Measurements from ENCODE around the gene SIT1.

The SIT1 gene

DNA sequence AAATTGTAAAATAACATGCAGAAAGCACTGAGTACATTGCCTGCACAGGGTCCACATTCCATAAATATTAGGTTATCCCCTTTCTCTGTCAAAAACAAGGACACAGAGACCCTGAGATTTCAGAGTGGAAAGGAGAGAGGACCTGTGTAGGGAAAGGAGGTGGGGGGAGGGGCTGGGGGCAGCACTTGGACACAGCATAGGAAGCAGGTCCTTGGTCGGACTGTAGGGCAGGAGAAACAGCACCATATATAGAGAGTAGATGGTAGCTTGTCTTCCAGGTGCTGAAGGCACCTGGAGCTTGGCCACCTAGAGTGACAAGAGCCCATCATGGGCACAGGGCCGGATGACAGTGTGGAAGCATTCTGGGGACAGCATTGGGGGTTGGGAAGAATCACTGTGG, 36.6 kb upstream of the SIT1 start:
- no peaks in the 10 kb centered on the region for H3K36me3 Mint-ChIP-seq
- H3K4me3 Mint-ChIP-seq, result no peak overlapping the region
- no peaks in the 10 kb centered on the region for H3K27me3 Mint-ChIP-seq
- H3K4me1 Mint-ChIP-seq (ENCODE audit: low read depth), result peaks cover 24% of the 10 kb centered on the region
- H3K9me3 Mint-ChIP-seq (ENCODE audit: low read depth), result no peaks in the 10 kb centered on the region
- no peak overlapping the region for H3K27ac Mint-ChIP-seq

- H3K27me3 Mint-ChIP-seq, result no peaks in the 10 kb centered on the region
- no peaks in the 10 kb centered on the region for H3K9me3 Mint-ChIP-seq (ENCODE audit: low read depth)
- peaks cover 21% of the 10 kb centered on the region for H3K4me1 Mint-ChIP-seq (ENCODE audit: low read depth)
- H3K36me3 Mint-ChIP-seq, result no peaks in the 10 kb centered on the region
- H3K4me3 Mint-ChIP-seq, result no peak overlapping the region
- H3K27ac Mint-ChIP-seq, result no peak overlapping the region
These were observed 35.8 kb upstream of the SIT1 start for GRCh38 chr9:35686222-35687203.

- no peak overlapping the region for H3K27ac Mint-ChIP-seq
- no peaks in the 10 kb centered on the region for H3K9me3 Mint-ChIP-seq (ENCODE audit: low read depth)
- no peaks in the 10 kb centered on the region for H3K36me3 Mint-ChIP-seq
- H3K27me3 Mint-ChIP-seq, result no peaks in the 10 kb centered on the region
- no peak overlapping the region for H3K4me3 Mint-ChIP-seq
- H3K4me1 Mint-ChIP-seq (ENCODE audit: low read depth), result peaks cover 16% of the 10 kb centered on the region
These were observed 34.8 kb upstream of the SIT1 start for GRCh38 chr9:35685506-35685905.

DNA sequence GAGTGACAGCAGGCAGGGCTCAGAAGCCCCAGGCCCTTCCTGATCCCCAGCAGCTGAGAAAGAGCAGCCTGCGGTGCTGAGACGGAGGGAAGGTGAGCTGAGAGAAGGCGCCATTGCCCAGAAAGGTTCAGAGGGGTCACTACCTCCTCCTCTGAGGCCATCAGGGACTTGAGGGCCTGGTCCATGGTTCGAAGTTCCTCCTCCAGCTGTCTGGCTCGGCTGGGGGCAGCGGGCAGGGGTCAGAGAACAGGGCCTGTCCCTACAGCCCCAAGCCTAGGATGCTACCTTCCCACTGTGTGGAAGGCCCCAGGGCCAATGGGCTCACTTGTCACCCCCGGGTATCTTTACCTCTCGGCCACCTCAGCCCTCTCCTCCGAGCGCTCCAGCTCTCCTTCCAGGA, 34.2 kb upstream of the SIT1 start:
- H3K4me1 Mint-ChIP-seq (ENCODE audit: low read depth), result peaks cover 15% of the 10 kb centered on the region
- no peaks in the 10 kb centered on the region for H3K9me3 Mint-ChIP-seq (ENCODE audit: low read depth)
- H3K36me3 Mint-ChIP-seq, result no peaks in the 10 kb centered on the region
- H3K27ac Mint-ChIP-seq, result no peak overlapping the region
- no peaks in the 10 kb centered on the region for H3K27me3 Mint-ChIP-seq
- no peak overlapping the region for H3K4me3 Mint-ChIP-seq

GRCh38 chr9:35683323-35683722, 32.6 kb upstream of the SIT1 start:
- H3K36me3 Mint-ChIP-seq, result no peaks in the 10 kb centered on the region
- H3K4me3 Mint-ChIP-seq, result no peak overlapping the region
- peaks cover 7% of the 10 kb centered on the region for H3K4me1 Mint-ChIP-seq (ENCODE audit: low read depth)
- no peak overlapping the region for H3K27ac Mint-ChIP-seq
- H3K9me3 Mint-ChIP-seq (ENCODE audit: low read depth), result no peaks in the 10 kb centered on the region
- H3K27me3 Mint-ChIP-seq, result no peaks in the 10 kb centered on the region

- no peaks in the 10 kb centered on the region for H3K27me3 Mint-ChIP-seq
- H3K4me1 Mint-ChIP-seq (ENCODE audit: low read depth), result peaks cover 3% of the 10 kb centered on the region
These were observed 32.0 kb upstream of the SIT1 start for GRCh38 chr9:35682520-35683315.

GRCh38 chr9:35682051-35682450, 31.3 kb upstream of the SIT1 start:
- Mint-ChIP-seq H3K36me3 (no peaks in the 10 kb centered on the region), H3K27me3 (no peaks in the 10 kb centered on the region), H3K4me1 (ENCODE audit: low read depth) (no peaks in the 10 kb centered on the region), H3K9me3 (ENCODE audit: low read depth) (no peaks in the 10 kb centered on the region), H3K27ac (no peak overlapping the region), H3K4me3 (no peak overlapping the region)

More at GRCh38 chr9:35682520-35683315, 32.0 kb upstream of the SIT1 start:
- no peaks in the 10 kb centered on the region for H3K36me3 Mint-ChIP-seq
- no peak overlapping the region for H3K27ac Mint-ChIP-seq
- H3K9me3 Mint-ChIP-seq (ENCODE audit: low read depth), result no peaks in the 10 kb centered on the region
- no peak overlapping the region for H3K4me3 Mint-ChIP-seq

GRCh38 chr9:35681341-35682002, 30.7 kb upstream of the SIT1 start:
- Mint-ChIP-seq H3K36me3 (no peaks in the 10 kb centered on the region), H3K4me1 (ENCODE audit: low read depth) (peaks cover 2% of the 10 kb centered on the region), H3K4me3 (no peak overlapping the region), H3K9me3 (ENCODE audit: low read depth) (no peaks in the 10 kb centered on the region), H3K27ac (no peak overlapping the region), H3K27me3 (no peaks in the 10 kb centered on the region)

DNA sequence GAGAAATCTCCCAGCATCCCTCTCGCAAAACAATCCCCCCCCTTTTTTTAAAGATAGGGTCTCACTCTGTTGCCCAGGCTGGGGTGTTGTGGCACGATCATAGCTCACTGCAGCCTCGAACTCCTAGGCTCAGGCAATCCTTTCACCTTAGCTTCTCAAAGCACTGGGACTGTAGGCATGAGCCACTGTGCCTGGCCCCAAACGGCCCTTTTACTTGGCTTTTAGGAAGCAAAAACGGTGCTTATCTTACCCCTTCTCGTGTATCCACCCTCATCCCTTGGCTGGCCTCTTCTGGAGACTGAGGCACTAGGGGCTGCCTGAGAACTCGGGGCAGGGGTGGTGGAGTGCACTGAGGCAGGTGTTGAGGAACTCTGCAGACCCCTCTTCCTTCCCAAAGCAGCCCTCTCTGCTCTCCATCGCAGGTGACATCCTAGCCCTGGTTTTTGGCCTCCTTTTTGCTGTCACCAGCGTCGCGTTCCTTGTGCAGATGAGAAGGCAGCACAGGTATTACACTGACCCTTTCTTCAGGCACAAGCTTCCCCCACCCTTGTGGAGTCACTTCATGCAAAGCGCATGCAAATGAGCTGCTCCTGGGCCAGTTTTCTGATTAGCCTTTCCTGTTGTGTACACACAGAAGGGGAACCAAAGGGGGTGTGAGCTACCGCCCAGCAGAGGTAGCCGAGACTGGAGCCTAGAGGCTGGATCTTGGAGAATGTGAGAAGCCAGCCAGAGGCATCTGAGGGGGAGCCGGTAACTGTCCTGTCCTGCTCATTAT, 29.8 kb upstream of the SIT1 start:
- Mint-ChIP-seq H3K36me3 (no peaks in the 10 kb centered on the region), H3K27me3 (no peaks in the 10 kb centered on the region), H3K27ac (no peak overlapping the region), H3K4me3 (no peak overlapping the region), H3K9me3 (ENCODE audit: low read depth) (no peaks in the 10 kb centered on the region), H3K4me1 (ENCODE audit: low read depth) (peaks cover 5% of the 10 kb centered on the region)

GRCh38 chr9:35679766-35680330, 29.1 kb upstream of the SIT1 start:
- H3K4me3 Mint-ChIP-seq, result no peak overlapping the region
- peaks cover 5% of the 10 kb centered on the region for H3K4me1 Mint-ChIP-seq (ENCODE audit: low read depth)
- H3K27me3 Mint-ChIP-seq, result no peaks in the 10 kb centered on the region
- no peak overlapping the region for H3K27ac Mint-ChIP-seq
- no peaks in the 10 kb centered on the region for H3K36me3 Mint-ChIP-seq
- no peaks in the 10 kb centered on the region for H3K9me3 Mint-ChIP-seq (ENCODE audit: low read depth)

GRCh38 chr9:35679091-35679490, 28.4 kb upstream of the SIT1 start:
- Mint-ChIP-seq H3K27ac (no peak overlapping the region), H3K4me3 (no peak overlapping the region), H3K27me3 (no peaks in the 10 kb centered on the region), H3K4me1 (ENCODE audit: low read depth) (peaks cover 10% of the 10 kb centered on the region), H3K36me3 (no peaks in the 10 kb centered on the region), H3K9me3 (ENCODE audit: low read depth) (no peaks in the 10 kb centered on the region)

DNA sequence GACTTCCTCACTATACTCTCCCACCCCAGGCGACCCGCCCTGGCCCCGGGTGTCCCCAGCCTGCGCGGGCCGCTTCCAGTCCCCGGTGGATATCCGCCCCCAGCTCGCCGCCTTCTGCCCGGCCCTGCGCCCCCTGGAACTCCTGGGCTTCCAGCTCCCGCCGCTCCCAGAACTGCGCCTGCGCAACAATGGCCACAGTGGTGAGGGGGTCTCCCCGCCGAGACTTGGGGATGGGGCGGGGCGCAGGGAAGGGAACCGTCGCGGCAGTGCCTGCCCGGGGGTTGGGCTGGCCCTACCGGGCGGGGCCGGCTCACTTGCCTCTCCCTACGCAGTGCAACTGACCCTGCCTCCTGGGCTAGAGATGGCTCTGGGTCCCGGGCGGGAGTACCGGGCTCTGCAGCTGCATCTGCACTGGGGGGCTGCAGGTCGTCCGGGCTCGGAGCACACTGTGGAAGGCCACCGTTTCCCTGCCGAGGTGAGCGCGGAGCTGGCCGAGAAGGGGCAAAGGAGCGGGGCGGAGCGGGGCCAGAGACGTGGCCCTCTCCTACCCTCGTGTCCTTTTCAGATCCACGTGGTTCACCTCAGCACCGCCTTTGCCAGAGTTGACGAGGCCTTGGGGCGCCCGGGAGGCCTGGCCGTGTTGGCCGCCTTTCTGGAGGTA, 25.1 kb upstream of the SIT1 start:
- Mint-ChIP-seq H3K4me1 (ENCODE audit: low read depth) (peaks cover 10% of the 10 kb centered on the region), H3K9me3 (ENCODE audit: low read depth) (no peaks in the 10 kb centered on the region), H3K27me3 (no peaks in the 10 kb centered on the region), H3K36me3 (no peaks in the 10 kb centered on the region), H3K4me3 (peak overlapping the region; percentile 85), H3K27ac (no peak overlapping the region)

DNA sequence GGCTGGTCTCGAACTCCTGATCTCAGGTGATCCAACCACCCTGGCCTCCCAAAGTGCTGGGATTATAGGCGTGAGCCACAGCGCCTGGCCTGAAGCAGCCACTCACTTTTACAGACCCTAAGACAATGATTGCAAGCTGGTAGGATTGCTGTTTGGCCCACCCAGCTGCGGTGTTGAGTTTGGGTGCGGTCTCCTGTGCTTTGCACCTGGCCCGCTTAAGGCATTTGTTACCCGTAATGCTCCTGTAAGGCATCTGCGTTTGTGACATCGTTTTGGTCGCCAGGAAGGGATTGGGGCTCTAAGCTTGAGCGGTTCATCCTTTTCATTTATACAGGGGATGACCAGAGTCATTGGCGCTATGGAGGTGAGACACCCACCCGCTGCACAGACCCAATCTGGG, 24.5 kb upstream of the SIT1 start:
- H3K9me3 Mint-ChIP-seq (ENCODE audit: low read depth), result no peaks in the 10 kb centered on the region
- no peaks in the 10 kb centered on the region for H3K27me3 Mint-ChIP-seq
- peak overlapping the region; percentile 77 for H3K4me3 Mint-ChIP-seq
- peaks cover 10% of the 10 kb centered on the region for H3K4me1 Mint-ChIP-seq (ENCODE audit: low read depth)
- H3K27ac Mint-ChIP-seq, result no peak overlapping the region
- H3K36me3 Mint-ChIP-seq, result no peaks in the 10 kb centered on the region

- Mint-ChIP-seq H3K27me3 (no peaks in the 10 kb centered on the region), H3K36me3 (no peaks in the 10 kb centered on the region), H3K9me3 (ENCODE audit: low read depth) (no peaks in the 10 kb centered on the region), H3K4me1 (ENCODE audit: low read depth) (peaks cover 10% of the 10 kb centered on the region), H3K27ac (no peak overlapping the region), H3K4me3 (no peak overlapping the region)
These were observed 23.3 kb upstream of the SIT1 start for GRCh38 chr9:35674025-35674361.

Data from activated naive CD8-positive, alpha-beta T cell (primary cell).